K562 (cell line): Measurements from ENCODE around the gene VSIG1. TPM values are rescaled to one million over a fixed set of nuclear protein-coding genes. Genes with fewer than 3 reads are reported as not detected.

Experiments used
- ATAC-seq: fragments of 200-7000 bp; cut with Tn5 transposase; 3 replicates; pipeline ENCODE4 v1.9.1; 2020; ENCODE audit warnings: moderate library complexity
- BruUV-seq: library from RNA; stranded (reverse); fragments of 400-500 nt; replicated peaks from 2 replicates; lab custom pipeline; 2021; lab: Mats Ljungman, UMichigan
- CTCF ChIA-PET: fragments of 300-600 bp; formaldehyde crosslinking; extraction: SDS; loops from one replicate; lab custom pipeline; 2021; ENCODE audit warnings: low intra/inter-chr PET ratio; lab: Yijun Ruan, JAX
- POLR2A ChIA-PET: fragments of 300-600, 350-650 bp; sonication (Branson Sonifier 250); formaldehyde crosslinking; extraction: SDS; loops from one replicate; lab custom pipeline; 2021; ENCODE audit warnings: antibody characterized with exemption, inconsistent platforms; lab: Yijun Ruan, JAX
- DNase-seq, 4 experiments: peaks; one replicate each; pipeline versions ENCODE4 v3.0.0 to v3.0.0-alpha.2; 2011 to 2018; ENCODE audit warnings: low spot score in 3 of 4, mixed read lengths in 3 of 4; ENCODE audit errors: extremely low read depth in 1 of 4
- FAIRE-seq: peaks from 2 replicates; lab custom pipeline; 2011; peaks lifted over from hg19 to GRCh38; lab: Jason Lieb, UNC
- H2AFZ ChIP-seq: 2 replicates; pipeline ENCODE4 v1.6.0; 2011; ENCODE audit warnings: low read depth, low read length, control low read depth, inconsistent platforms
- H3K27ac ChIP-seq: fragments of 200-600 bp; 3 replicates; pipeline ENCODE4 v1.8.0; 2011; ENCODE audit warnings: low read depth, mild to moderate bottlenecking, control low read depth, inconsistent platforms, low read length, moderate library complexity, mixed read lengths; ENCODE audit errors: extremely low read depth
- H3K27me3 ChIP-seq, 2 experiments: fragments of 300-600 bp in 1 of 2; 2 replicates in 1 of 2; 3 replicates in 1 of 2; pipeline versions ENCODE4 v1.6.0 to v1.8.0; 2011; ENCODE audit warnings: inconsistent platforms in 2 of 2, low read length in 2 of 2, mild to moderate bottlenecking in 1 of 2, mixed read lengths in 1 of 2, moderate library complexity in 1 of 2; ENCODE audit not compliant: control insufficient read depth in 2 of 2, insufficient read depth in 2 of 2
- H3K36me3 ChIP-seq: fragments of 300-600 bp; 3 replicates; pipeline ENCODE4 v1.8.0; 2011; ENCODE audit warnings: mild to moderate bottlenecking, low read length, inconsistent platforms; ENCODE audit not compliant: control insufficient read depth, insufficient read depth
- H3K4me1 ChIP-seq, 2 experiments: fragments of 200-600 bp in 1 of 2; replicated peaks in 1 of 2; 2 replicates in 1 of 2; 3 replicates in 1 of 2; pipeline versions ENCODE4 v1.5.1 to v1.8.0; 2011; ENCODE audit warnings: inconsistent platforms in 2 of 2, low read length in 2 of 2, mild to moderate bottlenecking in 1 of 2, mixed read lengths in 1 of 2, moderate library complexity in 1 of 2; ENCODE audit not compliant: control insufficient read depth in 2 of 2, insufficient read depth in 2 of 2
- H3K4me2 ChIP-seq: 2 replicates; pipeline ENCODE4 v1.6.1; 2011; ENCODE audit warnings: low read length, control low read depth, inconsistent platforms, mixed read lengths; ENCODE audit not compliant: insufficient read depth
- H3K4me3 ChIP-seq: fragments of 200-600 bp; sonication (generic), shearing (Covaris generic); 2 replicates; pipeline ENCODE4 v1.5.1; 2016; ENCODE audit warnings: control low read depth, inconsistent platforms
- H3K79me2 ChIP-seq: fragments of 200-600 bp; 3 replicates; pipeline ENCODE4 v1.8.0; 2011; ENCODE audit warnings: low read length, inconsistent platforms; ENCODE audit not compliant: control insufficient read depth, insufficient read depth
- H3K9ac ChIP-seq, 2 experiments: 2 replicates each; pipeline versions ENCODE4 v1.6.0 to v1.6.1; 2011; ENCODE audit warnings: low read depth in 2 of 2, low read length in 2 of 2, control low read depth in 1 of 2, inconsistent platforms in 1 of 2, mild to moderate bottlenecking in 1 of 2, mixed read lengths in 1 of 2; ENCODE audit not compliant: insufficient read depth in 1 of 2
- H3K9me1 ChIP-seq: one replicate; pipeline ENCODE4 v1.6.0; 2011; ENCODE audit warnings: inconsistent platforms, mild to moderate bottlenecking, low read length, moderate library complexity; ENCODE audit not compliant: control insufficient read depth, insufficient read depth
- H3K9me3 ChIP-seq: replicated peaks from 2 replicates; pipeline ENCODE4 v1.5.1; 2011; ENCODE audit warnings: low read depth, low read length, inconsistent platforms; ENCODE audit not compliant: control insufficient read depth, insufficient read depth
- H4K20me1 ChIP-seq: replicated peaks from 2 replicates; pipeline ENCODE4 v1.6.1; 2011; ENCODE audit warnings: low read length, inconsistent platforms, mixed read lengths; ENCODE audit not compliant: control insufficient read depth, insufficient read depth
- CBFB ChIP-seq: sonication (generic); formaldehyde crosslinking; IDR thresholded peaks from 2 replicates; pipeline ENCODE4 v1.4.0; 2020; ENCODE audit warnings: mild to moderate bottlenecking, missing genetic modification reagents
- CBX5 ChIP-seq: IDR thresholded peaks from 2 replicates; pipeline ENCODE4 v1.6.1; 2014; ENCODE audit warnings: low read depth, borderline replicate concordance
- CCNT2 ChIP-seq: IDR thresholded peaks from 2 replicates; pipeline ENCODE4 v1.6.1; 2011; ENCODE audit warnings: borderline replicate concordance, low read depth, mild to moderate bottlenecking, moderate library complexity, mixed read lengths, low read length; ENCODE audit not compliant: insufficient read length; ENCODE audit errors: extremely low read depth
- COPS2 ChIP-seq: fragments of 450-650 bp; conservative IDR thresholded peaks from 2 replicates; pipeline ENCODE4 v1.6.1; 2016; ENCODE audit warnings: mild to moderate bottlenecking, moderate library complexity
- EP400 ChIP-seq: fragments of 450-650 bp; IDR thresholded peaks from 2 replicates; pipeline ENCODE4 v1.6.1; 2017; ENCODE audit warnings: antibody characterized with exemption, mild to moderate bottlenecking, moderate library complexity
- HNRNPLL ChIP-seq: fragments of 200-400 bp; formaldehyde crosslinking; IDR thresholded peaks from 2 replicates; pipeline ENCODE4 v1.6.1; 2017; ENCODE audit warnings: low read length, low read depth, mild to moderate bottlenecking; ENCODE audit not compliant: poor library complexity, severe bottlenecking
- PHF8 ChIP-seq: fragments of 200-600 bp; sonication (generic); IDR thresholded peaks from 2 replicates; pipeline ENCODE4 v1.6.1; 2012; ENCODE audit warnings: mixed run types, mild to moderate bottlenecking, inconsistent platforms, low read length, moderate library complexity, borderline replicate concordance
- USF2 ChIP-seq: sonication (generic); formaldehyde crosslinking; IDR thresholded peaks from 2 replicates; pipeline ENCODE4 v1.5.0; 2020; ENCODE audit warnings: missing genetic modification reagents
- ZNF165 ChIP-seq: fragments of 250-450 bp; sonication (Bioruptor Pico); IDR thresholded peaks from 2 replicates; pipeline ENCODE4 v1.4.0; 2020; ENCODE audit warnings: borderline replicate concordance
- ZNF589 ChIP-seq: fragments of 200-800 bp; sonication (Bioruptor generic); IDR thresholded peaks from 2 replicates; pipeline ENCODE4 v1.6.1; 2016; ENCODE audit warnings: low read depth, missing genetic modification characterization, missing compliant biosample characterization
- WGBS: fragments of 100-300 bp; shearing (Covaris generic); methylation state at CpG from one replicate; pipeline ENCODE4 v1.1.6; 2016; ENCODE audit warnings: low coverage, mixed read lengths; ENCODE audit not compliant: insufficient coverage; ENCODE audit errors: missing lambda C conversion rate; 5-methylcytosine and 5-hydroxymethylcytosine counted together
- in situ Hi-C: fragments of 300-500 bp; cut with MboI; formaldehyde crosslinking; loops from 4 replicates; pipeline ENCODE4 v1.15.0; 2018; ENCODE audit warnings: inconsistent platforms, mixed read lengths
- intact Hi-C: fragments of 100-400 bp; cut with micrococcal nuclease; formaldehyde crosslinking; loops from 2 replicates; pipeline ENCODE4 v1.14.2; 2022
- polyA plus RNA-seq, 8 experiments: library from polyadenylated mRNA; depleted of rRNA in 4 of 8; stranded (reverse) in 5 of 8; unstranded in 3 of 8; fragments of >200 nt; fragmentation: Nextera tagmentation in 2 of 8; fragmentation: Illumina TruSeq in 1 of 8; extraction: Ambion mirVana in 2 of 8; extraction: Trizol in 1 of 8; gene quantifications; 2 replicates each; pipeline versions ENCODE4 v1.2.1 to v1.2.3, GENCODE V29; 2011 to 2014; ENCODE audit warnings: inconsistent platforms in 1 of 8, missing spikeins in 1 of 8
- total RNA-seq, 7 experiments: library from RNA; depleted of rRNA in 6 of 7; stranded (reverse); fragments of >200 nt in 6 of 7; fragmentation: Illumina TruSeq in 2 of 7; extraction: Trizol in 2 of 7; gene quantifications; 2 replicates each; pipeline versions ENCODE4 v1.2.1 to v1.2.3, GENCODE V29; 2011 to 2021; ENCODE audit warnings: low replicate concordance in 1 of 7

Gene VSIG1
- total and polyA plus RNA-seq, 9 of the 15 experiments (the other 6 are each of a cell fraction or from before 2014, with no cell fraction given): not detected

DNA sequence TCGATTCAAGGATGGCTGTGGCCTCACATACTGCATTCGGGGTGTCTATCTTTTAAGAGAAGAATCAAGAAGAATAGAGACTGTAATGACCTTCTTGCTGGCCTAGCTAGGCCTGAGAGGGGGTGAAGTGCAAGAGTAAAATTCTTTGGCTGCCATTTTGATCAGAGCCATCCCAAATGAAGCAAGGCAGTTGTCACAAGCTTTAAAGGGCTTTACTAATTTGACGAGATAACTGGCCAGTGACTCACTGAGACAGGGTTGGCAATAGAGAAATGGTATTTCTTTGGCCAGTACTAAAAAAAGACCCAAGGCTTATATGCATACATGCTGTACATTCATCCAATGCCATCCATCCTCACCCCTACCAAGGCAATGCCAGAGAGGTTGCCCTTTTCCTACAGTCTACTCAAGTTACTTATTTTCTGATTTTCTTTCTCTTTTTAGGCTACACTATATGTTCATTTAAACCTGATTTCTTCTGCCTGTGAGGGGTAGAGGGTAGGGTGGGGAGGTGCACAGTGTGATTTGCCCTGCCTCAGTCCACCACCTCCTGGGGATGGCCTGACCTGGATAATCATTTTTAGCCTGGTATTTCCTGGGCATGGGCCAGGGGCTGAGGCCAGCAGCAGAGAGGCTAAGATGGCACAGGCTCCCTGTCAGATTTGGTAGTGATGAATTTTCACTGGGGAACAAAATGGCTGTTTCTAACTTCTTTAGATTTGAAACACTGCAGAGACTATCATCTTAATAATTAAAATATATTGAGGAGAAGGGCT, 78.9 kb downstream of the VSIG1 start (continued):
- TF ChIP-seq EP400 (no peak), ZNF589 (CRISPR knock-in tag) (no peak), CBX5 (no peak), CCNT2 (no peak), PHF8 (no peak), HNRNPLL (no peak), USF2 (CRISPR knock-in tag) (no peak), CBFB (CRISPR knock-in tag) (no peak)

DNA sequence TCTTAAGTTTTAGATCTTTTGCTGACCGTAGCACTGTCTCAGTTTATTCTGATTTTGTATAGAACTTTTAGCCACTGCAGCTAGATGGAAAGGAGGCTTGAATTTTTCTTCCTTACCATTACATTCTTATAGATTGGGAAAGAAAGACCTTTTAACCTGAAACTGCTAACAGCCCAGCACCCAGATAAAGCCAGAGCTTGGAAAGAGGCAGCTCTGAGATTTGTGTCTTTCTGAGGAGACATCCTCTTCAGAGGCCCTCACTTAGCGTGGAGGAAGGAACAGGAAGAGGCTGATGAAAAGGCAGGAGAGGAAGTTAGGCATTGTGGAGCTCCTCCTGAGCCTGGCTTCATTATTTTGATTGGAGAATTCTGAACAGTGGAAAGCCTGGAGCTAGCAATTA, 81.8 kb downstream of the VSIG1 start:
- ChIA-PET CTCF (no interaction called here), POLR2A (interaction anchor here (1.1 kb wide), 1 partner anchor 11 kb away, joined by 3 read pairs; no protein-coding TSS in a partner anchor)
- no peaks in the 10 kb centered on the region for H3K79me2 ChIP-seq
- no TSS peak for BruUV-seq
- H3K9me3 ChIP-seq: no peaks in the 10 kb centered on the region
- intact Hi-C loops (no loop called here), in situ Hi-C loops (no loop called here)
- no peak overlapping the region for H3K27ac ChIP-seq
- no peak overlapping the region for H3K4me3 ChIP-seq
- no peak for FAIRE-seq
- no peak for DNase-seq
- no peaks in the 10 kb centered on the region; the same call in 1 of the 2 replicates for H4K20me1 ChIP-seq
- no peak for ATAC-seq
- TF ChIP-seq ZNF165 (CRISPR knock-in tag) (no peak), COPS2 (no peak)
- no peaks in the 10 kb centered on the region for H3K9me1 ChIP-seq
- no peak overlapping the region for H3K9ac ChIP-seq
- H3K4me1 ChIP-seq: peaks cover 0 to 2% of the 10 kb centered on the region in 2 experiments; a peak in 2 of 5 replicates
- no peaks in the 10 kb centered on the region for H3K27me3 ChIP-seq
- no peaks in the 10 kb centered on the region; the same call in 2 of the 3 replicates for H3K36me3 ChIP-seq
- WGBS: 55% methylated on average over 2 of the region's 2 CpGs
- H2AFZ ChIP-seq: no peak overlapping the region
- H3K4me2 ChIP-seq: no peak overlapping the region
